Measurements from ENCODE around the gene DNAJC18. TPM values are rescaled to one million over a fixed set of nuclear protein-coding genes. Genes with fewer than 3 reads are reported as not detected.

The DNAJC18 gene
- total and polyA plus RNA-seq, 2 of the 8 experiments (the other 6 are each of a cell fraction or from before 2014, with no cell fraction given): 7.8 to 29.2 TPM

GRCh38 chr5:139415869-139416268, 23.5 kb downstream of the DNAJC18 start:
- no peak overlapping the region for H2BK12ac ChIP-seq (ENCODE audit: low read depth, low read length)
- no peak overlapping the region for H2BK120ac ChIP-seq (replicated peaks; ENCODE audit: low read depth, low read length)
- no peak overlapping the region for H4K91ac ChIP-seq (replicated peaks; ENCODE audit: insufficient read length, low read length)
- no peak overlapping the region for H3K27ac ChIP-seq (ENCODE audit: low read depth, low read length)
- no peak overlapping the region for H3K23ac ChIP-seq (ENCODE audit: insufficient read length)
- no peak overlapping the region for H2AK5ac ChIP-seq (ENCODE audit: low read depth, low read length)
- no peak overlapping the region for H3K4me3 ChIP-seq (ENCODE audit: extremely low read depth in 1 of 4, insufficient read depth in 2 of 4, low read depth in 3 of 4, low read length in 4 of 4)
- H3K4me2 ChIP-seq (ENCODE audit: insufficient read depth in 1 of 2, low read depth in 2 of 2, low read length in 2 of 2): no peak overlapping the region
- H2AFZ ChIP-seq (ENCODE audit: low read length): no peak overlapping the region
- no peak overlapping the region for H3K4ac ChIP-seq (replicated peaks; ENCODE audit: insufficient read length, low read depth, low read length)
- H2BK20ac ChIP-seq (ENCODE audit: low read length): no peak overlapping the region
- no peaks in the 10 kb centered on the region for H3K27me3 ChIP-seq (replicated peaks in 1 of 4; ENCODE audit: control insufficient read depth in 3 of 4, extremely low read depth in 1 of 4, insufficient read depth in 3 of 4, low read length in 3 of 4)
- TF ChIP-seq YY1 (IDR thresholded peaks at IDR 0.05; ENCODE audit: low read depth, low read length) (no peak), EP300 (IDR thresholded peaks at IDR 0.05; ENCODE audit: borderline replicate concordance in 1 of 2, low read depth in 2 of 2, low read length in 2 of 2) (no peak), GABPA (IDR thresholded peaks at IDR 0.05; ENCODE audit: borderline replicate concordance, insufficient read depth, low read length) (no peak), POLR2A (IDR thresholded peaks at IDR 0.05; ENCODE audit: control extremely low read depth in 1 of 2, low read depth in 2 of 2, low read length in 2 of 2) (no peak), SIRT6 (IDR thresholded peaks at IDR 0.05; ENCODE audit: low read length) (no peak), SAP30 (IDR thresholded peaks at IDR 0.05; ENCODE audit: insufficient read depth, insufficient replicate concordance, low read length) (no peak), GTF2F1 (IDR thresholded peaks at IDR 0.05; ENCODE audit: borderline replicate concordance, low read depth, low read length) (no peak), MAFK (IDR thresholded peaks at IDR 0.05; ENCODE audit: low read depth, low read length) (no peak), CHD2 (IDR thresholded peaks at IDR 0.05; ENCODE audit: low read length) (no peak)
- no peak overlapping the region for H3K18ac ChIP-seq (ENCODE audit: extremely low read depth, low read length)
- no peak overlapping the region for H4K5ac ChIP-seq (ENCODE audit: insufficient read length, low read depth, low read length)
- peaks cover 2 to 21% (median 6%) of the 10 kb centered on the region in 4 experiments; a peak in 5 of 8 replicates for H3K36me3 ChIP-seq (ENCODE audit: control insufficient read depth in 2 of 4, insufficient read depth in 4 of 4, low read length in 3 of 4)
- H4K8ac ChIP-seq (ENCODE audit: extremely low read depth, insufficient read depth, low read length): no peak overlapping the region
- ChIA-PET CTCF (ENCODE audit: partially characterized antibody) (interaction anchor here (1.5 kb wide), 1 partner anchor 98 kb away, joined by 6 read pairs; no protein-coding TSS in a partner anchor), POLR2A (ENCODE audit: partially characterized antibody) (interaction anchor here (0.8 to 1.4 kb wide), 4 partner anchors 9 to 102 kb away, joined by 3 to 4 read pairs (median 4); no protein-coding TSS in a partner anchor)
- H3K9ac ChIP-seq (replicated peaks in 1 of 4; ENCODE audit: extremely low read depth in 1 of 4, low read depth in 3 of 4, low read length in 3 of 4): no peak overlapping the region
- H3K79me2 ChIP-seq (ENCODE audit: control insufficient read depth in 1 of 2, insufficient read depth in 2 of 2, low read length in 2 of 2): no peaks in the 10 kb centered on the region
- no peaks in the 10 kb centered on the region for H3K9me3 ChIP-seq (ENCODE audit: insufficient read depth in 2 of 2, low read depth in 1 of 2, low read length in 1 of 2)
- H4K20me1 ChIP-seq (replicated peaks in 1 of 2; ENCODE audit: control insufficient read depth in 1 of 2, insufficient read depth in 2 of 2, low read length in 2 of 2): no peaks in the 10 kb centered on the region
- DNase-seq (ENCODE audit: low read depth in 1 of 2, low spot score in 2 of 2): no peak
- no peak overlapping the region for H3K14ac ChIP-seq (ENCODE audit: insufficient read length)
- no peak for FAIRE-seq
- H2BK15ac ChIP-seq (ENCODE audit: low read length): no peak overlapping the region
- H2BK5ac ChIP-seq (ENCODE audit: low read depth, low read length): no peak overlapping the region
- no peaks in the 10 kb centered on the region for H3K23me2 ChIP-seq (ENCODE audit: low read depth, low read length)
- H3K4me1 ChIP-seq (replicated peaks in 1 of 4; ENCODE audit: control insufficient read depth in 3 of 4, insufficient read depth in 4 of 4, low read length in 3 of 4): peaks cover 4 to 9% (median 6%) of the 10 kb centered on the region in 4 experiments; a peak in 4 of 7 replicates
- no peaks in the 10 kb centered on the region for H3K79me1 ChIP-seq (ENCODE audit: low read depth, low read length)
- H3K56ac ChIP-seq (replicated peaks; ENCODE audit: insufficient read length, low read depth, low read length): no peak overlapping the region
